ENCODE measurements around the gene POMC.
A peak's percentile ranks its signal among the peaks of the same experiment; 100 is the strongest.
"Not testable (repeated sequence)": the region's sequence is repeated elsewhere in the genome, so short reads cannot be mapped to it uniquely, and the experiment has no call there.

The POMC gene

GRCh38 chr2:25168256-25169072 lies at the start of gene POMC:
TSS of gene POMC (minus strand) at chr2:25168580. CDS start at chr2:25164772, 3,808 bp downstream.
- no peak for DNase-seq

DNA sequence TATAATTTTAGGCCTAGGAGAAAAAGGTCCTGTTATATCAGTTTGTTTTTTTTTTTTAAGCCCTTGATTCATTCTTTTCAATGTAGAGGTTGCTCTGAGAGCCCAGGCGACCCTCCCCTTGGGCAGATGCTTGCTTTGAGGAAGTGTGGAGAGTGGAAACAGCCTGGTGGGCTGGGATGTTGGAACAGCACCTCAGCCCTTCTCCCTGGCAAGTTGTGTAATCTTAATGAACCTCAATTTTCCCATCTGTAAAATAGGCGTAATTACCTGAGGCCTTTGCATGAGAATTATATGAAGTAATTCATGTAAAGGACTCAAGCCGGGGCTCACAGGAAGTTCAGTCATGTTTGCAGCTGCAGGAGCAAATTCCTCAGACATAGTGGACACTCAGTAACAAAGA lies 49.7 kb upstream of the POMC start:
- DNase-seq = no peak

- no peak for DNase-seq
Measured at GRCh38 chr2:25215948-25216679, 47.7 kb upstream of the POMC start.

DNA sequence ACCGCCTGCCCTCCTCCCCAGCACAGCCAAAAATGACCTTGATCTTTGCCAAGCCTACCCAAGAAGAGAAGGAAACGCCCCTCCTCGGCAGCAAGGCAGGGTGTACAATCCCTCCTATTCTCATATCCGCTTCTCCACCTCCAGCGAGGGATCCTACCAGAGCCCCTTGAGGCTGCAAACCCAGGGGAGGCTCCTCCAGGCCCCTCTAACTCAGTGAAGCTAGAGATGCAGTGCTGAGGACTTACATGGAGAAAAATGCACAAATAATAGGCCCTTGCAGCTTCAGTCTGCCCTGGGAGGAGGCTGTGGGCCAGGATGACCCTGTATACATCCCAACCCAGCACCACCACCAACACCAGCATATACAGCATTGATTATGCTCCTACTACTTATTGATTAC lies 46.9 kb upstream of the POMC start:
- DNase-seq = no peak

- DNase-seq = no peak
Measured at GRCh38 chr2:25213229-25213628, 44.8 kb upstream of the POMC start.

- not testable (repeated sequence) for DNase-seq
Measured at GRCh38 chr2:25210923-25211322, 42.5 kb upstream of the POMC start.

GRCh38 chr2:25207078-25207545 lies 38.7 kb upstream of the POMC start:
- DNase-seq = peak; percentile 9

DNA sequence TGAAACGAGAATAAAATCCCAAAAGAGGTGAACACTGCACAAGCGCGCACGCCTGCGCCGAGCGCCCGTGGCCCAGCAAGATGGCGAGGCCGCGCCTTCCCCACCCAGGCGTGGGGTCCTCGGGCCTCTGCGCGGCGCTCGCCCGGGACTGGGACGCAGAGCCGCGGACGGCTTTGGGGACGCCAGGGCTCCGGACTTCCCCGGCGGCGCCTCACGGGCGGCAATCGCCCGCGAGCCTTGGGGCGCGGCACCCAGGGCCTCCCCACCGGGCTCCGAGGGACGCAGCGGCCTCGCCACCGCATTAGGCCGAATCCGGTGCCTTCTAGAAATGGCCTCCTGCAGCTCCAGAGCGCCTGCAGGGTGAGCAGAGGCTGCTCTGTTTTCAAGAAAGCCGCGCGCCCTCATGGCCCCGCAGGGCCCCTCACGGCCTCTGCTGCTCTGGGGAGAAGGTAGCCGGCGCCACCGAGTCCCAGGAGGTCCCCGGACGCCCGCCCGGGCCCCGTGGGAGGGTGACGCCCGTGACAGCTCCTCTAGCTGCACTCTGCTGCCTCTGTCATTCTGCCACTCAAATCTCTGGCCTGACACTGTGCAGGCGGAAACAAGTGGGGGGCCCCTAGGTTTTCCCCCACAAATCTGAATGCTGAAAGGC lies 35.9 kb upstream of the POMC start:
- no peak for DNase-seq

DNA sequence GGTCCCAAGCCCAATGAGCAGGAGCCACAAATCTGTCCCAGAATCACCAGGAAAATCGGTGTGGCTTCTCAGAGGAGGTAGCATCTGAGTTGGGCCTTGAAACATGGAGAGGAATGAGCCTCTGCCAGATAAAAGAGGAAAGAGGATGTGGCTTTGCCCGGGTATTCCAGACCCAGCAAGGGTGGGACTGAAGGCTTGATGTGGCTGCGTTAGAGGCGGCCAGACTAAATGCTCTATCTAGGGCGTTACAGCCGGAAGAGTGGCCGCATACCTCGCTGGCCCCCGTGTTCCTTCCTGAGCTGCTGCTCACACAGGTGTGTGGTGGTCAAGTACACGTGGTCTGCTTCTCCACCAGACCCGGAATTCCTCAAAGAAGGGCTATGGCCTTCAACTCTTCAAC lies 33.9 kb upstream of the POMC start:
- DNase-seq = no peak

GRCh38 chr2:25201794-25202193 lies 33.4 kb upstream of the POMC start:
- DNase-seq = no peak

DNA sequence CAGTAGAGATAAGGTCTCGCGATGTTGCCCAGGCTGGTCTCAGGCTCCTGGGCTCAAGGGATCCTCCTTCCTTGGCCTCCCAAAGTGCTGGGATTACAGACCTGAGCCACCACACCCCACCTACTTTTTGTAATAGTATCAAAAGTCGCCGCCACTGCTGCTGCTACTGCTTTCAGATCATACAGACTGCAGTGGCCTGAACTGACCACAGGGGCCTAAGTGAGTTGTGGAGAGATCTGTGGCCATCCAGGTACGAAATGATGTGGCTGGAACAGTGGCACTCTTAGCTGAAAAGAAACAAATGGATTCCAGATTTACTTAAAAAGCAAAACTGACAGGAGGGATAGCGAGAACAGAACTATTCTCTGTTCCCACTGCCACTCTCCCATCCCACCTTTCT lies 32.9 kb upstream of the POMC start:
- DNase-seq = no peak

DNA sequence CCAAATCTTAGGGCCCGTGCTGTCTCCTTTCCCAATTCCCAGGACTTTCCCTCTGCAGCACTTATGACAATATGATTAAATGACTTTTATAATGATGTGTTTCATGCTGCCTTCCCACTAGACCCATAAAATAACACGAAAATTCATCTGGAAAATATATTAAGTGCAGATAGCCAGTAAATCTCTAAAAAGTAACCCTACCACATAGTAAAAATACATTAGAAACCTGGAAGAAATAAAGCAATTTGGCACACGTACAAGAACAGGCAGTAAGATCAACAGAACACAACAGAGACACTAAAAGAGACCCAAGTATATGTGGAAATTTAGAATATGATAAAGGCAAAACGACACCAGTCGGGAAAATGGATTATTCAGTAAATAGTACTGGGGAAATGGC lies 30.2 kb upstream of the POMC start:
- no peak for DNase-seq

DNA sequence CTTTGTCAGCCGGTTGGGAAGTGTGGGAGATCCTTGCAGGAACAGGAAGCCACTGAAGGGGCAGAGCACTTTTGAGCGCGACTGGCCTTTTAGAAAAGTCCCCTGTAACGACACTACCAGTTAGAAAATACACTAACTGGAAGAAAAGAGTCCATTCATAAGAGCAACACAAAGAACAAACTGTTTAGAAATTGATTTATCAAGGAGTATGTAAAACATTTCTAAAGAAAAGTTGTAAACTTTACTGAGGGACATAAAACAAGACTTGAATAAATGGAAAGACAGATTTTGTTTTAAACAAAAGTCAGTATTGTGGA lies 29.8 kb upstream of the POMC start:
- no peak for DNase-seq

GRCh38 chr2:25197336-25198208 lies 29.2 kb upstream of the POMC start:
- no peak for DNase-seq

DNA sequence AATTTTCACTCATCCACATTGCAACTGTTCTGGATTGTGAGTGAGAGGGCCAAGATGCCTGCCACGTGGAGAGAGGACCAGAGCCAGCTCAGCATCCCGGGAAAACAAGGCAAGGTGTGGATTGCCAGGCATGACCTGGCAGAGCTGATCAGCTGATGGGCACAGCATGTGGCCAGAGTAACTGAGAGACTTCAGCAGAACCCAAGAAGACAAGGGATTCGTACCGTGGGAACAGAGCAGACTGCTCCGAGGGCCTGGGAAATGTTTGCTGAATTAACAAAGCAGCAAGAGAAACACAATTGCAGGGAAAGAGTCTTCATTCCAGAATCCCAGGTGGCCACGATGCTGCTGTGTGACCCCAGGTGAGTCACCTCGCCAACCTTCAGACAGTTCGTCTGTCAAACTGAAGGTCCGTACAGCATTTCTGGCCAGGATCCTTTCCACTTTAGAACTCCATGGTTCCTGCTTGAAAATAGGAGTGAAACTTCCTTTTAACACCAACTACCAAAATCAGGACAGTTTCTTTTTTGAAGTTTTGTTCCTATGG lies 26.3 kb upstream of the POMC start:
- DNase-seq = no peak

GRCh38 chr2:25190536-25190935 lies 22.2 kb upstream of the POMC start:
- DNase-seq = no peak

DNA sequence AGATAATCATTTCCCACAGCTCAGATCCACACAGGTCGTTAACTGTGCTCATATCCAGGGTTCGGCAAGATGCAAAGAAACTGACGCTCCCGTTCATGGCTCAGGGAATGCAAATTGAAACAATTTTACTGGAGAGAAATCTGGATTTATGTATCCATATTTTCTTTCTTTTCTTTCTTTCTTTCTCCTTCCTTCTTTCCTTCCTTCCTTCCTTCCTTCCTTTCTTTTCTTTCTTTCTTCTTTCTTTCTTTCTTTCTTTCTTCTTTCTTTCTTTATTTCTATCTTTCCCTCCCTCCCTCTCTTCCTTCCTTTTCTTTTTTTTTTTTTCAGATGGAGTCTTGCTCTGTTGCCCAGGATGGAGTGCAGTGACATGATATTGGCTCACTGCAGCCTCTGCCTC lies 20.0 kb upstream of the POMC start:
- no peak for DNase-seq

- no peak for DNase-seq
Measured at GRCh38 chr2:25187729-25188350, 19.5 kb upstream of the POMC start.

DNA sequence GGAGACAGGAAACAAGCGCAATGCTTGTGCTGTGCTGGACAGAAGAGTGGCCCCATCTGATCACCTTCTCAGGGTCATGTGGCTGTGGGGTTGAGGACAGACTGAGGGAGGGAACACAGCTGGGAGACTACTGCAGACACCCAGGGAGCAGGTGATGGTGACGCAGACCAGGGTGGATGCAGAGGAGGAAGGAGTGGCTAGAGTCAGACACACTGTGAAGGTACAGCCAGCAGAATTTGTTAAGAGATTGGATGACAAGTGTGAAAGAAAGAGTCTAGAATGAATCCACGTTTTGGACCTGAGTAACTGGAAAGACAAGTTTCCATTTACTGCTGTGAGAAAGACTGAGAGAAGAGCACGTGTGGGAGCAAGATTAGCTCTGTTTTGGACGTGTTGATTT lies 15.9 kb upstream of the POMC start:
- no peak for DNase-seq

GRCh38 chr2:25178976-25179375 lies 10.6 kb upstream of the POMC start:
- no peak for DNase-seq

- DNase-seq = no peak
Measured at GRCh38 chr2:25177211-25177611, 8.8 kb upstream of the POMC start.

DNA sequence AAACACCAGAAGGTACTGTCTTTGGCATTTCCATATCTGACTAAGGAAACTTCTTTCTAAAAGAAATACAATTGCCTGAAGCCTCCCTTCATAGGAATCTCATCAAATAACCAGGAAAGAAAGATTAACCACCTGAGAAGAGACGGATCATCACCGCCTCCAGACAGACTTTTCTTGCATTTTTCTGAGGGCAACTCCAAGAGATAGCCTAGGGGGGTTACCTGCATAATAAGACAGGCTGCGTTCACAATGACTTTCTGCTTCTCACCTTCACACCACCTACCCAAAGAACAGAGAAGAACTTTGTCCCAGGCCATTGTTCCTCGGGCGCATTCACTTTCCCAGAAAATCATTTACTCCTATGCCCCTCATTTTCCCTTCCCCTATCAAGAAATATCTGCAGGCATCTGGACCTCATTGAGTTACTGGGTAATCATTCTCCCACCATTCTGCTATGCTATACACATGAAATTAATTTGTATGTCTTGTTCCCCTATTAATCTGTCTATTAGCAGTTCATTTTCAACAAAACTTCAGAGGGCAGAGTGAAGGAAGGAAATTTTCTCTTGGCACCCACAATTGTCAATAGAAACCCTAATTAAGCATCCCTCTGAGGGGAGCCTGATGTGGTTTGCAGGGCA lies 8.3 kb upstream of the POMC start:
- DNase-seq = no peak
